IMR-90 (cell line): ENCODE results near the gene DOHH. TPM values are rescaled to one million over a fixed set of nuclear protein-coding genes. Genes with fewer than 3 reads are reported as not detected.

ENCODE experiments used
- ATAC-seq: fragments of 200-7000 bp; cut with Tn5 transposase; 2 replicates; pipeline ENCODE4 v1.9.1; 2020; ENCODE audit warnings: low read depth, mild to moderate bottlenecking, moderate library complexity
- BruUV-seq: library from RNA; stranded (reverse); fragments of 400-500 nt; replicated peaks from 2 replicates; lab custom pipeline; 2021; lab: Mats Ljungman, UMichigan
- CTCF ChIA-PET: fragments of 300-600 bp; formaldehyde crosslinking; extraction: SDS; loops from one replicate; lab custom pipeline; 2021; ENCODE audit warnings: antibody characterized with exemption; lab: Yijun Ruan, JAX
- POLR2A ChIA-PET: fragments of 300-600 bp; sonication (Branson Sonifier 250); formaldehyde crosslinking; loops from one replicate; lab custom pipeline; 2022; ENCODE audit warnings: antibody characterized with exemption; ENCODE audit not compliant: unreplicated experiment; lab: Charles Lee
- DNase-seq: peaks from one replicate; pipeline ENCODE4 v3.0.0; 2013
- H2AFZ ChIP-seq: replicated peaks from 2 replicates; pipeline ENCODE3; 2013; ENCODE audit warnings: low read length, mild to moderate bottlenecking; ENCODE audit not compliant: poor library complexity
- H2AK5ac ChIP-seq: 2 replicates; pipeline ENCODE4 v1.6.1; 2013; ENCODE audit warnings: low read depth, low read length, inconsistent platforms
- H2AK9ac ChIP-seq: replicated peaks from 2 replicates; pipeline ENCODE3; 2013; ENCODE audit warnings: mild to moderate bottlenecking, low read depth, low read length, moderate library complexity; ENCODE audit not compliant: poor library complexity
- H2BK120ac ChIP-seq: 2 replicates; pipeline ENCODE4 v1.6.1; 2013; ENCODE audit warnings: low read depth, low read length, inconsistent platforms
- H2BK15ac ChIP-seq: 3 replicates; pipeline ENCODE4 v1.6.1; 2013; ENCODE audit warnings: low read depth, low read length, inconsistent platforms
- H2BK20ac ChIP-seq: 2 replicates; pipeline ENCODE4 v1.6.1; 2013; ENCODE audit warnings: low read depth, mild to moderate bottlenecking, inconsistent platforms, low read length, moderate library complexity
- H2BK5ac ChIP-seq: 2 replicates; pipeline ENCODE4 v1.6.1; 2013; ENCODE audit warnings: mild to moderate bottlenecking, low read depth, low read length, inconsistent platforms; ENCODE audit not compliant: poor library complexity, severe bottlenecking
- H3K14ac ChIP-seq: replicated peaks from 2 replicates; pipeline ENCODE4 v1.6.1; 2013; ENCODE audit warnings: low read depth, low read length, inconsistent platforms
- H3K18ac ChIP-seq: 2 replicates; pipeline ENCODE4 v1.6.1; 2013; ENCODE audit warnings: low read depth, low read length, control low read depth
- H3K23ac ChIP-seq: 2 replicates; pipeline ENCODE4 v1.6.1; 2013; ENCODE audit warnings: low read depth, low read length, inconsistent platforms
- H3K27ac ChIP-seq: 2 replicates; pipeline ENCODE4 v1.5.1; 2013; ENCODE audit warnings: mild to moderate bottlenecking, control low read depth, low read length; ENCODE audit not compliant: insufficient read depth
- H3K27me3 ChIP-seq: 2 replicates; pipeline ENCODE4 v1.6.1; 2013; ENCODE audit warnings: low read length; ENCODE audit not compliant: control insufficient read depth, insufficient read depth
- H3K36me3 ChIP-seq: 2 replicates; pipeline ENCODE4 v1.6.1; 2013; ENCODE audit warnings: low read length, mixed read lengths; ENCODE audit not compliant: control insufficient read depth, insufficient read depth
- H3K4ac ChIP-seq: 2 replicates; pipeline ENCODE4 v1.6.1; 2013; ENCODE audit warnings: low read depth, low read length, inconsistent platforms
- H3K4me1 ChIP-seq: 2 replicates; pipeline ENCODE4 v1.6.1; 2013; ENCODE audit warnings: low read length, mixed read lengths; ENCODE audit not compliant: control insufficient read depth, insufficient read depth
- H3K4me2 ChIP-seq: 2 replicates; pipeline ENCODE4 v1.6.1; 2013; ENCODE audit warnings: low read depth, mild to moderate bottlenecking, control low read depth, low read length, moderate library complexity
- H3K4me3 ChIP-seq: 2 replicates; pipeline ENCODE4 v1.5.1; 2013; ENCODE audit warnings: low read depth, mild to moderate bottlenecking, control low read depth, low read length, moderate library complexity; ENCODE audit not compliant: insufficient read depth
- H3K56ac ChIP-seq: 2 replicates; pipeline ENCODE4 v1.6.1; 2013; ENCODE audit warnings: low read length, inconsistent platforms; ENCODE audit not compliant: insufficient read depth; ENCODE audit errors: extremely low read depth
- H3K79me1 ChIP-seq, 2 experiments: 2 replicates each; pipeline ENCODE4 v1.6.1; 2013; ENCODE audit warnings: low read length in 2 of 2, inconsistent platforms in 1 of 2, low read depth in 1 of 2
- H3K9ac ChIP-seq: 2 replicates; pipeline ENCODE4 v1.6.1; 2013; ENCODE audit warnings: low read depth, low read length, control low read depth
- H3K9me1 ChIP-seq: 2 replicates; pipeline ENCODE4 v1.6.1; 2013; ENCODE audit warnings: low read length, inconsistent platforms; ENCODE audit not compliant: insufficient read depth
- H3K9me3 ChIP-seq: 2 replicates; pipeline ENCODE4 v1.6.1; 2013; ENCODE audit warnings: low read length; ENCODE audit not compliant: control insufficient read depth, insufficient read depth
- H4K20me1 ChIP-seq: 2 replicates; pipeline ENCODE4 v1.6.1; 2013; ENCODE audit warnings: low read length, inconsistent platforms; ENCODE audit not compliant: insufficient read depth
- H4K5ac ChIP-seq: 2 replicates; pipeline ENCODE4 v1.6.1; 2013; ENCODE audit warnings: mild to moderate bottlenecking, low read depth, low read length, control low read depth
- H4K8ac ChIP-seq, 2 experiments: 2 replicates each; pipeline ENCODE4 v1.6.1; 2013; ENCODE audit warnings: low read depth in 2 of 2, low read length in 2 of 2, control low read depth in 1 of 2, inconsistent platforms in 1 of 2
- H4K91ac ChIP-seq: 2 replicates; pipeline ENCODE4 v1.6.1; 2013; ENCODE audit warnings: low read depth, low read length, inconsistent platforms; ENCODE audit not compliant: insufficient read depth
- BHLHE40 ChIP-seq: fragments of 150-350 bp; IDR thresholded peaks from 2 replicates; pipeline ENCODE4 v1.6.1; 2016; ENCODE audit warnings: mild to moderate bottlenecking, low read depth, low read length
- CEBPB ChIP-seq: IDR thresholded peaks from 2 replicates; pipeline ENCODE4 v1.6.1; 2012; ENCODE audit warnings: low read depth, low read length, improper control_type of control experiment
- CHD1 ChIP-seq: IDR thresholded peaks from 2 replicates; pipeline ENCODE4 v1.6.1; 2012; ENCODE audit warnings: low read depth, low read length, improper control_type of control experiment
- FOS ChIP-seq: fragments of 150-350 bp; IDR thresholded peaks from 2 replicates; pipeline ENCODE4 v1.6.1; 2016; ENCODE audit warnings: low read depth, low read length
- MAFK ChIP-seq: IDR thresholded peaks from 2 replicates; pipeline ENCODE4 v1.6.1; 2012; ENCODE audit warnings: low read depth, low read length, improper control_type of control experiment
- MAZ ChIP-seq: IDR thresholded peaks from 2 replicates; pipeline ENCODE4 v1.6.1; 2012; ENCODE audit warnings: low read depth, mild to moderate bottlenecking, low read length, improper control_type of control experiment, moderate library complexity, borderline replicate concordance
- POLR2A ChIP-seq: IDR thresholded peaks from 2 replicates; pipeline ENCODE4 v1.6.1; 2012; ENCODE audit warnings: mild to moderate bottlenecking, low read depth, low read length
- RAD21 ChIP-seq: IDR thresholded peaks from 2 replicates; pipeline ENCODE4 v1.6.1; 2012; ENCODE audit warnings: low read length, improper control_type of control experiment
- RCOR1 ChIP-seq: IDR thresholded peaks from 2 replicates; pipeline ENCODE4 v1.6.1; 2012; ENCODE audit warnings: mild to moderate bottlenecking, low read length, improper control_type of control experiment; ENCODE audit not compliant: insufficient replicate concordance
- RFX5 ChIP-seq: IDR thresholded peaks from 2 replicates; pipeline ENCODE4 v1.8.0; 2012; ENCODE audit warnings: low read depth, mild to moderate bottlenecking, low read length, moderate library complexity
- SMC3 ChIP-seq: fragments of 150-350 bp; IDR thresholded peaks from 2 replicates; pipeline ENCODE4 v1.6.1; 2016; ENCODE audit warnings: low read depth, mild to moderate bottlenecking, antibody characterized with exemption, low read length, moderate library complexity
- WGBS, 2 experiments: methylation state at CpG; one replicate each; pipeline versions ENCODE4 v1.1.5 to v1.1.7; 2013; ENCODE audit warnings: missing lambda C conversion rate in 2 of 2; ENCODE audit not compliant: insufficient read length in 1 of 2; ENCODE audit errors: extremely low coverage in 2 of 2; 5-methylcytosine and 5-hydroxymethylcytosine counted together
- dilution Hi-C: fragments of 300-500 bp; cut with HindIII; formaldehyde crosslinking; loops from one replicate; pipeline ENCODE4 v1.14.3; 2018; ENCODE audit warnings: low sequenced_read_pairs; ENCODE audit not compliant: unreplicated experiment
- in situ Hi-C: fragments of 300-500 bp; cut with MboI; formaldehyde crosslinking; loops from 3 replicates; pipeline ENCODE4 v1.14.3; 2019; ENCODE audit warnings: low sequenced_read_pairs, inconsistent platforms, mixed read lengths
- intact Hi-C: fragments of 100-400 bp; cut with micrococcal nuclease; formaldehyde crosslinking; loops from 2 replicates; pipeline ENCODE4 v1.10.0; 2022
- polyA plus RNA-seq, 3 experiments: library from polyadenylated mRNA; depleted of rRNA; stranded (reverse); fragments of >200 nt; gene quantifications; 2 replicates each; pipeline ENCODE4 v1.2.3, GENCODE V29; 2012; ENCODE audit warnings: low replicate concordance in 1 of 3
- total RNA-seq: library from RNA; depleted of rRNA; stranded (reverse); fragments of >200 nt; gene quantifications from 2 replicates; pipeline ENCODE4 v1.2.3, GENCODE V29; 2012
- TF ChIP-seq, protein P1 (sequence below): fragments of 150-350 bp; IDR thresholded peaks from 2 replicates; pipeline ENCODE4 v1.6.1; 2016; ENCODE audit warnings: low read depth, mild to moderate bottlenecking, low read length, moderate library complexity, borderline replicate concordance
- TF ChIP-seq, protein P2 (sequence below): conservative IDR thresholded peaks from 2 replicates; pipeline ENCODE4 v1.5.1; 2012; ENCODE audit warnings: mild to moderate bottlenecking, low read depth, low read length, improper control_type of control experiment

Gene DOHH
- total and polyA plus RNA-seq, 2 of the 4 experiments (the other 2 are of a cell fraction) = 3.2 to 9.2 TPM

DNA sequence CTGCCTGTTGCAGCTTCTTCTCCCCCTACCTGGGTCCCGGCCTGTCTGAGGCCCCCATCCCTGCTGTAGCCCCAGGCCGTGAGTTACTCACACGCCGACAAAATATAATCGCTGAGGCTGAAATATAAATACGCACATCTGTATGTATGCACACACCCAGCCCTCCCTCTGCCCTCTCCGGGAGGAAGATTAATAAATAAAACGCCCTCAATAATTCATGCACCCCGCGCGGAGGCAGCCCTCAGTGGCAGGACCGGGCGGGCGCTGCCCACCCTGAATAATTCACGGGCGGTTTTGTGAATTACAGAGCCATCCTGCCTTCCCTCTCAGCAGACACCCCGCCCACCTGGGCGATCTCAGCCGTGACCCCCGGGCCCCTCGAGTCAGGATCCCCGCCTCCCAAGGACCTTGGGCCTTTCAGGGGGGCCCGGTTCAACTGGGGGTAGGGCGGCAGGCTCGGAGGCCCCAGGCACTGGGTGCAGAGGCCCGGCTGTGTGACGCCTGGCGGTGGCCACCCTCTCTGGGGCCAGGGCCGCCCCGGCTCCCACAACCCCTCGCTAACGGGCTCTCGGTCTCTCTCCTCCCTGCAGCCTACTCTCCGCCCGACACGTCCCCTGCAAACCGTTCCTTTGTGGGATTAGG lies 44.4 kb downstream of the DOHH start:
- Histone ChIP-seq H2BK5ac (no peak overlapping the region), H2AFZ (no peak overlapping the region), H2AK5ac (no peak overlapping the region), H3K27me3 (no peaks in the 10 kb centered on the region), H3K79me1 (peaks cover 47 to 86% of the 10 kb centered on the region in 2 experiments), H3K4me1 (peaks cover 29% of the 10 kb centered on the region), H3K4me2 (no peak overlapping the region), H3K56ac (no peak overlapping the region), H3K4ac (no peak overlapping the region), H4K5ac (no peak overlapping the region), H2BK20ac (no peak overlapping the region), H4K20me1 (peaks cover 56% of the 10 kb centered on the region), H3K36me3 (peaks cover 55% of the 10 kb centered on the region), H2BK15ac (no peak overlapping the region), H3K27ac (no peak overlapping the region), H4K8ac (peak overlapping the region in 1 of 2 experiments; percentile 11; a peak in 1 of 4 replicates), H3K4me3 (no peak overlapping the region), H3K9me1 (peaks cover 15% of the 10 kb centered on the region), H3K14ac (no peak overlapping the region), H3K9ac (no peak overlapping the region), H3K18ac (no peak overlapping the region), H2AK9ac (peak overlapping the region; percentile 81), H4K91ac (no peak overlapping the region), H2BK120ac (no peak overlapping the region), H3K9me3 (no peaks in the 10 kb centered on the region), H3K23ac (no peak overlapping the region; the same call in 1 of the 2 replicates)
- dilution Hi-C loops (no loop called here), in situ Hi-C loops (no loop called here), intact Hi-C loops (no loop called here)
- CTCF ChIA-PET = interaction anchor here (0.6 kb wide), 1 partner anchor 46 kb away, joined by 4 read pairs; no protein-coding TSS in a partner anchor
- POLR2A ChIA-PET = no interaction called here
- DNase-seq (no peak), ATAC-seq (no peak)
- 56% methylated on average over 12 of the region's 37 CpGs; no CpG with 5 or more reads in 1 of the 2 experiments for WGBS, 2 experiments
- no peak for TF ChIP-seq CHD1
- no peak for TF ChIP-seq RAD21
- TF ChIP-seq SMC3 = no peak
- no peak for TF ChIP-seq RFX5
- TF ChIP-seq FOS = no peak
- TF ChIP-seq MAFK = no peak
- TF ChIP-seq, protein P1, sequence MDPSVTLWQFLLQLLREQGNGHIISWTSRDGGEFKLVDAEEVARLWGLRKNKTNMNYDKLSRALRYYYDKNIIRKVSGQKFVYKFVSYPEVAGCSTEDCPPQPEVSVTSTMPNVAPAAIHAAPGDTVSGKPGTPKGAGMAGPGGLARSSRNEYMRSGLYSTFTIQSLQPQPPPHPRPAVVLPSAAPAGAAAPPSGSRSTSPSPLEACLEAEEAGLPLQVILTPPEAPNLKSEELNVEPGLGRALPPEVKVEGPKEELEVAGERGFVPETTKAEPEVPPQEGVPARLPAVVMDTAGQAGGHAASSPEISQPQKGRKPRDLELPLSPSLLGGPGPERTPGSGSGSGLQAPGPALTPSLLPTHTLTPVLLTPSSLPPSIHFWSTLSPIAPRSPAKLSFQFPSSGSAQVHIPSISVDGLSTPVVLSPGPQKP = no peak
- TF ChIP-seq, protein P2, sequence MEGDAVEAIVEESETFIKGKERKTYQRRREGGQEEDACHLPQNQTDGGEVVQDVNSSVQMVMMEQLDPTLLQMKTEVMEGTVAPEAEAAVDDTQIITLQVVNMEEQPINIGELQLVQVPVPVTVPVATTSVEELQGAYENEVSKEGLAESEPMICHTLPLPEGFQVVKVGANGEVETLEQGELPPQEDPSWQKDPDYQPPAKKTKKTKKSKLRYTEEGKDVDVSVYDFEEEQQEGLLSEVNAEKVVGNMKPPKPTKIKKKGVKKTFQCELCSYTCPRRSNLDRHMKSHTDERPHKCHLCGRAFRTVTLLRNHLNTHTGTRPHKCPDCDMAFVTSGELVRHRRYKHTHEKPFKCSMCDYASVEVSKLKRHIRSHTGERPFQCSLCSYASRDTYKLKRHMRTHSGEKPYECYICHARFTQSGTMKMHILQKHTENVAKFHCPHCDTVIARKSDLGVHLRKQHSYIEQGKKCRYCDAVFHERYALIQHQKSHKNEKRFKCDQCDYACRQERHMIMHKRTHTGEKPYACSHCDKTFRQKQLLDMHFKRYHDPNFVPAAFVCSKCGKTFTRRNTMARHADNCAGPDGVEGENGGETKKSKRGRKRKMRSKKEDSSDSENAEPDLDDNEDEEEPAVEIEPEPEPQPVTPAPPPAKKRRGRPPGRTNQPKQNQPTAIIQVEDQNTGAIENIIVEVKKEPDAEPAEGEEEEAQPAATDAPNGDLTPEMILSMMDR = no peak
- no peak for TF ChIP-seq MAZ
- TF ChIP-seq RCOR1 = no peak
- no peak for TF ChIP-seq BHLHE40
- no peak for TF ChIP-seq CEBPB
- TF ChIP-seq POLR2A = no peak
- no TSS peak for BruUV-seq
